ENCODE measurements around the gene TACC2. TPM values are rescaled to one million over a fixed set of nuclear protein-coding genes. Genes with fewer than 3 reads are reported as not detected.
"Not testable (repeated sequence)": the region's sequence is repeated elsewhere in the genome, so short reads cannot be mapped to it uniquely, and the experiment has no call there.

TACC2 gene
- total RNA-seq, 1 experiment from 2014 or later: not detected

DNA sequence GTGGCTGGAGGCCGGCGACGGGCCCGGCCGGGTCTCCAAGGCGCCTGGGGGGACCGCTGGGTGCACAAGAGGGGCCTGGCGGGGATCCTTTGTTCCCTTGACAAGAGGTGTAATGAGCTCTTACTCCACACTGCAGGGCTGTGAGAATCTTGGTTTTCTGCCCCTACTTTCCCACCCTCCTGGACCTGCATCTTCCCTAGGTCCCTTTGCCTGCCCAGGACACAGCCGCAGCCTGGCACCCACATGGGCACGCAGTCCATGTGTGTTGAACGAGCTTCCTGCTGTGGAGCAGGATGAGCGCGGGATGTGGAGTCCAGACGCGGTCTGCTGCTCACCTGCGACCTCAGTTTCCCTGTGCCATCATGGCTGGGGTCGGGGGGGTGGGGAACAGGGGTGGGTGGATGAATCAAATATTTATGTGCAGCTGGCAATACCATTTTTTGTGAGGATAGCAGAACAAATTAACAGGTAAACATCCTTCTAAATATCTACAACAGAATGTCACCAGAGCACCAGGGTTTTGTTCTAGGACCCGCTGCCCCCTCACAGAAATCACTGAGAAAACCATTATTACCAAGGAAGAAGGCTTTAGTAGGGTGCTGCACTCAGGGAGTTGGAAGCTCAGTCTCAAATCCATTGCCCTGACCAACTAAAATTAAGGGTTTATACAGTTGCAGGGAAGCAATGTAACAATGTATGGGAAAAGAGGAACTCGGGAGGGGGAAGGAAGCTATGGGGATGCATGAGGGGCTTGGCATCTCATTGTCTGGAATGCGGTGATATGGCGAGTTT, 13.5 kb upstream of the TACC2 start:
- no peaks in the 10 kb centered on the region for H3K27me3 ChIP-seq (ENCODE audit: low read length)
- H3K79me2 ChIP-seq (ENCODE audit: low read length): peaks cover 38% of the 10 kb centered on the region
- H3K4me3 ChIP-seq (ENCODE audit: low read length): peak overlapping the region; percentile 96
- 0 out of 2 replicates have a peak, but pooled peaks cover 3% of the 10 kb centered on the region for H3K9me3 ChIP-seq (ENCODE audit: low read length)
- peak overlapping the region; percentile 100 for H3K9ac ChIP-seq (ENCODE audit: low read length)
- H3K9me2 ChIP-seq (replicated peaks; ENCODE audit: insufficient read depth, low read length): no peaks in the 10 kb centered on the region
- H2AFZ ChIP-seq (ENCODE audit: low read length): 0 out of 2 replicates have a peak overlapping the region, but pooled peaks have one; percentile 80
- H4K20me1 ChIP-seq (ENCODE audit: insufficient read depth, low read depth, low read length): peaks cover 9% of the 10 kb centered on the region; the same call in 1 of the 2 replicates
- peak overlapping the region; percentile 88; the same call in 1 of the 2 replicates for H3K27ac ChIP-seq (ENCODE audit: low read length)
- H3K4me1 ChIP-seq (ENCODE audit: low read length): peaks cover 13% of the 10 kb centered on the region
- H3K36me3 ChIP-seq (ENCODE audit: insufficient read depth, low read length): peaks cover 12% of the 10 kb centered on the region; the same call in 1 of the 2 replicates
- H3K4me2 ChIP-seq (ENCODE audit: low read depth, low read length, poor library complexity, severe bottlenecking): peak overlapping the region; percentile 87
- DNase-seq: no peak

DNA sequence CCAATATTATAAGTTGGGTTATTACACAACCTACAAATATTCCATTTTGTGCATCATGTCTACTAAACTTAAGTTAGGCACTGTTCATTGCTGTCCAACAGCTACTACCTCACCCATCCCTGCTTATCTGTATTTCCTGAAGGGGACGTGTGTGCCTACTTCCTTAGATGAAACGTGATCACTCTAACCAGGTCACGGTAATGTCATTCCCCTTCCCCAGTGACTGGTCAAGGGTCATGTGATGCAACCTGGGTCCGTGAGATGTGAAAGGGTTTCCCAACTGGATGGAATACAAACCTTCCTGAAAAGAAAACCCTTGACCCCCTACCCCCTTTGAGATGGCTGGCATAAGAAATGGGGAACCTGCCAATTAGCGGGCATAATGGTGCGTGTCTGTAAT, 12.4 kb upstream of the TACC2 start:
- Histone ChIP-seq H3K79me2 (ENCODE audit: low read length) (peaks cover 35% of the 10 kb centered on the region), H3K4me1 (ENCODE audit: low read length) (peaks cover 13% of the 10 kb centered on the region), H3K9me3 (ENCODE audit: low read length) (0 out of 2 replicates have a peak, but pooled peaks cover 3% of the 10 kb centered on the region), H2AFZ (ENCODE audit: low read length) (no peak overlapping the region), H3K36me3 (ENCODE audit: insufficient read depth, low read length) (peaks cover 6% of the 10 kb centered on the region; the same call in 1 of the 2 replicates), H3K27ac (ENCODE audit: low read length) (no peak overlapping the region), H3K9ac (ENCODE audit: low read length) (no peak overlapping the region), H3K9me2 (replicated peaks; ENCODE audit: insufficient read depth, low read length) (no peaks in the 10 kb centered on the region), H3K27me3 (ENCODE audit: low read length) (no peaks in the 10 kb centered on the region), H3K4me3 (ENCODE audit: low read length) (no peak overlapping the region), H4K20me1 (ENCODE audit: insufficient read depth, low read depth, low read length) (peaks cover 9% of the 10 kb centered on the region; the same call in 1 of the 2 replicates), H3K4me2 (ENCODE audit: low read depth, low read length, poor library complexity, severe bottlenecking) (no peak overlapping the region)
- DNase-seq: no peak

DNA sequence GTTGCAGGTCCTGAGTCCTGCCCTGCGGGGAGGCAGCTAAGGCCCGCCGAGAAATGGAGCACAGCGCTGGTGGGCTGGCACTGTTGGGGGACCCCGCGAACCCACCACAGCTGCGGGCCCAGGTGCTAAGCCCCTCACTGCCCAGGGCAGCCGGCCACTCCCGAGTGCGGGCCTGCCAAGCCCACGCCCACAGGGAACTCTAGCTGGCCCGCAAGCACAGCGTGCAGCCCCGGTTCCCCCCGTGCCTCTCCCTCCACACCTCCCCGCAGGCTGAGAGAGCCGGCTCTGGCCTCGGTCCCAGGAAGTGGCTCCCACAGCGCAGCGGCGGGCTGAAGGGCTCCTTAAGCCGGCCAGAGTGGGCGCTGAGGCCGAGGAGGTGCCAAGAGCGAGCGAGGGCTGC, 10.5 kb upstream of the TACC2 start:
- no peak overlapping the region for H3K4me3 ChIP-seq (ENCODE audit: low read length)
- H3K9me3 ChIP-seq (ENCODE audit: low read length): 0 out of 2 replicates have a peak, but pooled peaks cover 3% of the 10 kb centered on the region
- no peaks in the 10 kb centered on the region for H3K36me3 ChIP-seq (ENCODE audit: insufficient read depth, low read length)
- peaks cover 16% of the 10 kb centered on the region for H3K79me2 ChIP-seq (ENCODE audit: low read length)
- no peak for DNase-seq
- no peaks in the 10 kb centered on the region for H3K9me2 ChIP-seq (replicated peaks; ENCODE audit: insufficient read depth, low read length)
- peaks cover 8% of the 10 kb centered on the region for H3K4me1 ChIP-seq (ENCODE audit: low read length)
- H3K27ac ChIP-seq (ENCODE audit: low read length): no peak overlapping the region
- peaks cover 5% of the 10 kb centered on the region; the same call in 1 of the 2 replicates for H4K20me1 ChIP-seq (ENCODE audit: insufficient read depth, low read depth, low read length)
- no peak overlapping the region for H2AFZ ChIP-seq (ENCODE audit: low read length)
- H3K27me3 ChIP-seq (ENCODE audit: low read length): no peaks in the 10 kb centered on the region
- H3K4me2 ChIP-seq (ENCODE audit: low read depth, low read length, poor library complexity, severe bottlenecking): no peak overlapping the region
- no peak overlapping the region for H3K9ac ChIP-seq (ENCODE audit: low read length)

DNA sequence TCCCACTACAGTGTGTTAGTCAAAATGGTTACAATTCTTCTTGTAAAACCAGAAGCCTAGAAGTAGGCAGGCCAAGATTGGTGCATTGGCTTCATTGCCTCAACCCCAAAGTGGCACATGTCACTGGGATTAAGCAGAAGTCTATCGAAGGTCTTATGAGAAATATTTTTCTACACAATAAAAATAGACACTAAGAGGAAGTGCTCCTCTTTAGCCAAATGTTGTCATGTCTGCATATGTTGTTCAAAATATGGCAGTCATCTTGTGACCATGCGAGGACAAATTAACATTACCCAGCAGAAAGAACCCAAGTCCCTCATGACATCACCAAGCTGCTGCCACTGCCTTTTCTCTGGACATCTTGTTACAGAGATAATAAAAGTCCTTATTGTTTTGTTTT, 7.6 kb upstream of the TACC2 start:
- H3K9me2 ChIP-seq (replicated peaks; ENCODE audit: insufficient read depth, low read length): no peaks in the 10 kb centered on the region
- H3K27me3 ChIP-seq (ENCODE audit: low read length): no peaks in the 10 kb centered on the region
- no peak overlapping the region for H2AFZ ChIP-seq (ENCODE audit: low read length)
- H4K20me1 ChIP-seq (ENCODE audit: insufficient read depth, low read depth, low read length): no peaks in the 10 kb centered on the region
- no peaks in the 10 kb centered on the region for H3K9me3 ChIP-seq (ENCODE audit: low read length)
- H3K4me1 ChIP-seq (ENCODE audit: low read length): no peaks in the 10 kb centered on the region
- H3K9ac ChIP-seq (ENCODE audit: low read length): no peak overlapping the region
- H3K4me3 ChIP-seq (ENCODE audit: low read length): no peak overlapping the region
- no peaks in the 10 kb centered on the region for H3K36me3 ChIP-seq (ENCODE audit: insufficient read depth, low read length)
- H3K4me2 ChIP-seq (ENCODE audit: low read depth, low read length, poor library complexity, severe bottlenecking): no peak overlapping the region
- no peak overlapping the region for H3K27ac ChIP-seq (ENCODE audit: low read length)
- DNase-seq: no peak
- no peaks in the 10 kb centered on the region for H3K79me2 ChIP-seq (ENCODE audit: low read length)

DNA sequence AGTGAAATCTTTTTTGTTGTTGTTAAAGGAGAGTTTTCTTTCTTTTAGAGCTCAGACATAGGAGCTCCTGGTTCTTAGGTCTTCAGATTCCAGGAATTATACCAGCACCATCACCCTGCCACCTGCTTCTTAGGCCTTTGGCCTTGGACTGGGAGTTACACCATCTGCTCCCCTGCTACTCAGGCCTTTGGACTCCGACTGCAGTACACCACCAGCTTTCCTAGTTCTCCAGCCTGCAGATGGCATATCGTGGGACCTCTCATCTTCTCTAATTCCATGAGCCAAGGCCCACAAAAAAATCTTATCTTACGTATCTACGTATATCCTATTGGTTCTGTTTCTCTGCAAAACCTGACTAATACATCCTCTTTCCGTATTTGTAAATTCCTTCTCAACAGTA, 5.1 kb upstream of the TACC2 start:
- no peaks in the 10 kb centered on the region for H3K9me2 ChIP-seq (replicated peaks; ENCODE audit: insufficient read depth, low read length)
- DNase-seq: no peak
- no peaks in the 10 kb centered on the region for H3K79me2 ChIP-seq (ENCODE audit: low read length)
- H3K4me1 ChIP-seq (ENCODE audit: low read length): no peaks in the 10 kb centered on the region
- no peaks in the 10 kb centered on the region for H3K9me3 ChIP-seq (ENCODE audit: low read length)
- H4K20me1 ChIP-seq (ENCODE audit: insufficient read depth, low read depth, low read length): no peaks in the 10 kb centered on the region
- no peak overlapping the region for H2AFZ ChIP-seq (ENCODE audit: low read length)
- H3K4me3 ChIP-seq (ENCODE audit: low read length): no peak overlapping the region
- no peak overlapping the region for H3K9ac ChIP-seq (ENCODE audit: low read length)
- H3K27me3 ChIP-seq (ENCODE audit: low read length): no peaks in the 10 kb centered on the region
- no peaks in the 10 kb centered on the region for H3K36me3 ChIP-seq (ENCODE audit: insufficient read depth, low read length)
- H3K27ac ChIP-seq (ENCODE audit: low read length): no peak overlapping the region
- no peak overlapping the region for H3K4me2 ChIP-seq (ENCODE audit: low read depth, low read length, poor library complexity, severe bottlenecking)

DNA sequence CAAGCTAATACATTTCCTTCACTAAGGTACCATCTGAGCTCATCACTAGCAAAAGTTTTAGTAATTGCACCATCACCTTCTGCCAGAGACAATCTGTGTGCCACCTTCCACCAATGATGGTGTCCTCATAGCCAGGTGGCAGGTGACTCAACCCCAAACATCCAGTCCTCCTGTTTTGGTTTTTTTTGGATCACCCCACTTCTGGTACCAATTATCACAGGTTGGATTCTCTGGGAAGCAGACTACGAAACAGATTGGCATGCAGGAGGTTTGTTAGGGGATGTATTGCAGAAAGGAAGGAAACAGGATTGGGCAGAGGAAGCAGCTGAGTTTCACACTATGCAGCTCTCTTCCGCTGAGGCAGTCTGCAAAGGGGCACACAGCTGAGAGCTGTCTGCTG, 4.5 kb upstream of the TACC2 start:
- Histone ChIP-seq H2AFZ (ENCODE audit: low read length) (no peak overlapping the region), H3K4me2 (ENCODE audit: low read depth, low read length, poor library complexity, severe bottlenecking) (no peak overlapping the region), H3K36me3 (ENCODE audit: insufficient read depth, low read length) (no peaks in the 10 kb centered on the region), H4K20me1 (ENCODE audit: insufficient read depth, low read depth, low read length) (no peaks in the 10 kb centered on the region), H3K79me2 (ENCODE audit: low read length) (no peaks in the 10 kb centered on the region), H3K4me1 (ENCODE audit: low read length) (no peaks in the 10 kb centered on the region), H3K9me2 (replicated peaks; ENCODE audit: insufficient read depth, low read length) (no peaks in the 10 kb centered on the region), H3K9ac (ENCODE audit: low read length) (no peak overlapping the region), H3K27ac (ENCODE audit: low read length) (no peak overlapping the region), H3K27me3 (ENCODE audit: low read length) (no peaks in the 10 kb centered on the region), H3K9me3 (ENCODE audit: low read length) (no peaks in the 10 kb centered on the region), H3K4me3 (ENCODE audit: low read length) (no peak overlapping the region)
- DNase-seq: no peak

DNA sequence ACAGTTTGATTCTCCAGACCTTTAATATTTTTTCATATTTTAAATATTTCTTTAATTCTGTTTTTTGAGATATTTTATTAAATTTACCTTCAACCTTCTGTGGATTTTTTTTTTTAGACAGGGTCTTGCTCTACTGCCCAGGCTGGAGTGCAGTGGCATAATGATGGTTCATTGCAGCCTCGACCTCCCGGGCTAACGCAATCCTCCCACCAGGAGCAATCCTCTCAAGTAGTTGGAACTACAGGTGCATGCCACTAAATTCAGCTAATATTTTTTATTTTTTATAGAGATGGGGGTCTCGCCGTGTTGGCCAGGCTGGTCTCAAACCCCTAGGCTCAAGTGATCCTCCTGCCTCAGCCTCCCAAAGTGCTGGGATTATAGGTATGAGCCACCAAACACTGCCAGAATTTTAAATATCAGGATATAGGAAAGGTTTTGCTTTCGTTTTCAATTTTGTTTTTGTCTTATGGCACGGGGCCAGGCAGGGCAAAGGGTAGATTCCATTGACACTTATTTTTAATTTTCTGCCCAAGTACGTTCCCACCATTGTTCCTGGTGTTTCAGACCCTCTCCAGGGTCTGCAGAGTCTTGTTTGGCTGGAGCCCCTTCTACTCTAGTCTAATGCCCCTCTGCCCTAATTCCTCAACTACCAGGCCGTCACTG, 1.2 kb downstream of the TACC2 start:
- peak overlapping the region; percentile 41 for H3K4me2 ChIP-seq (ENCODE audit: low read depth, low read length, poor library complexity, severe bottlenecking)
- H4K20me1 ChIP-seq (ENCODE audit: insufficient read depth, low read depth, low read length): no peaks in the 10 kb centered on the region
- H2AFZ ChIP-seq (ENCODE audit: low read length): no peak overlapping the region
- no peak overlapping the region for H3K27ac ChIP-seq (ENCODE audit: low read length)
- no peaks in the 10 kb centered on the region for H3K9me2 ChIP-seq (replicated peaks; ENCODE audit: insufficient read depth, low read length)
- H3K9me3 ChIP-seq (ENCODE audit: low read length): no peaks in the 10 kb centered on the region
- no peaks in the 10 kb centered on the region for H3K36me3 ChIP-seq (ENCODE audit: insufficient read depth, low read length)
- no peak for DNase-seq
- 0 out of 2 replicates have a peak overlapping the region, but pooled peaks have one; percentile 12 for H3K9ac ChIP-seq (ENCODE audit: low read length)
- peak overlapping the region; percentile 23; the same call in 1 of the 2 replicates for H3K4me3 ChIP-seq (ENCODE audit: low read length)
- H3K79me2 ChIP-seq (ENCODE audit: low read length): no peaks in the 10 kb centered on the region
- no peaks in the 10 kb centered on the region for H3K27me3 ChIP-seq (ENCODE audit: low read length)
- H3K4me1 ChIP-seq (ENCODE audit: low read length): peaks cover 5% of the 10 kb centered on the region; the same call in 1 of the 2 replicates

DNA sequence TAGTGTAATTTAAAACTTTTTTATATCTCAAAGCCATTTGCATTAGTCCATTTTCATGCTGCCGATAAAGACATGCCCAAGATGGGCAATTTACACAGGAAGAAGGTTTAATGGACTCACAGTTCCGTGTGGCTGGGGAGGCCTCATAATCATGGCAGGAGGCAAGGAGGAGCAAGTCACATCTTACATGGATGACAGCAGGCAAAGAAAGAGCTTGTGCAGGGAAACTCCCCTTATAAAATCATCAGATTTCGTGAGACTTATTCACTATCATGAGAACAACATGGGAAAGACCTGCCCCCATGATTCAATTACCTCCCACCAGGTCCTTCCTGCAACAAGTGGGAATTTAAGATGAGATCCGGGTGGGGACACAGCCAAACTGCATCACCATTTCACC, 2.8 kb downstream of the TACC2 start:
- not testable (repeated sequence) for DNase-seq; H3K4me2 ChIP-seq (ENCODE audit: low read depth, low read length, poor library complexity, severe bottlenecking); H3K9me2 ChIP-seq (replicated peaks; ENCODE audit: insufficient read depth, low read length); H3K27me3 ChIP-seq (ENCODE audit: low read length); H2AFZ ChIP-seq (ENCODE audit: low read length); H3K79me2 ChIP-seq (ENCODE audit: low read length); H3K9me3 ChIP-seq (ENCODE audit: low read length); H3K9ac ChIP-seq (ENCODE audit: low read length); H3K4me3 ChIP-seq (ENCODE audit: low read length); H3K27ac ChIP-seq (ENCODE audit: low read length); H4K20me1 ChIP-seq (ENCODE audit: insufficient read depth, low read depth, low read length); H3K36me3 ChIP-seq (ENCODE audit: insufficient read depth, low read length); H3K4me1 ChIP-seq (ENCODE audit: low read length)
